ELF-1 (cell line): ENCODE results near the gene KCNJ3.

ENCODE experiments used
- DNase-seq: peaks from one replicate; pipeline ENCODE4 v3.0.0-alpha.2; 2016; ENCODE audit warnings: low read depth, low spot score

Gene KCNJ3, protein sequence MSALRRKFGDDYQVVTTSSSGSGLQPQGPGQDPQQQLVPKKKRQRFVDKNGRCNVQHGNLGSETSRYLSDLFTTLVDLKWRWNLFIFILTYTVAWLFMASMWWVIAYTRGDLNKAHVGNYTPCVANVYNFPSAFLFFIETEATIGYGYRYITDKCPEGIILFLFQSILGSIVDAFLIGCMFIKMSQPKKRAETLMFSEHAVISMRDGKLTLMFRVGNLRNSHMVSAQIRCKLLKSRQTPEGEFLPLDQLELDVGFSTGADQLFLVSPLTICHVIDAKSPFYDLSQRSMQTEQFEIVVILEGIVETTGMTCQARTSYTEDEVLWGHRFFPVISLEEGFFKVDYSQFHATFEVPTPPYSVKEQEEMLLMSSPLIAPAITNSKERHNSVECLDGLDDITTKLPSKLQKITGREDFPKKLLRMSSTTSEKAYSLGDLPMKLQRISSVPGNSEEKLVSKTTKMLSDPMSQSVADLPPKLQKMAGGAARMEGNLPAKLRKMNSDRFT

DNA sequence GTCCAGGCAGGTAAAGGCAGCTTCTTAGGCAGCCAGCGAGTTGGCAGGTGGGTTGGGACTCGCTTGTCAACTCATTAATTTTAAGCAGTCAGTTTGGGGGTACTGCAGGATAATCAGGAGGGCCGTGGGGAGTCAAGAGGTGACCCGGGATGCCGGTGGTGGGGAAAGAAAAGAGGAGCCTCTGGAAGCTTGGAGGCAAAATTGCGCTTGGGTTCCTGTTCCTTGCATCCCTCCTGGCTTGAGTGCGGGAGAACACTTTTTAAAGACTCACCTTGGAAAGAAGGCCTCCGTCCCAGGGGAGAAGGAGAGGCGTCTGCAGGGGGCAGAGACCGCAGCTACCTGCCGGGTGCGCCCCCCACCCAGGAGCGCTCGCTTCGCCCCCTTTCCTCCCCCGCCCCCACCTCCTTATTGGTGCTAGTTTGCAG, at the start of gene KCNJ3:
TSS of gene KCNJ3 (plus strand) at position 400 of the 425 bp plus-strand sequence. CDS start 81 bp downstream, outside the sequence.
- no peak for DNase-seq

DNA sequence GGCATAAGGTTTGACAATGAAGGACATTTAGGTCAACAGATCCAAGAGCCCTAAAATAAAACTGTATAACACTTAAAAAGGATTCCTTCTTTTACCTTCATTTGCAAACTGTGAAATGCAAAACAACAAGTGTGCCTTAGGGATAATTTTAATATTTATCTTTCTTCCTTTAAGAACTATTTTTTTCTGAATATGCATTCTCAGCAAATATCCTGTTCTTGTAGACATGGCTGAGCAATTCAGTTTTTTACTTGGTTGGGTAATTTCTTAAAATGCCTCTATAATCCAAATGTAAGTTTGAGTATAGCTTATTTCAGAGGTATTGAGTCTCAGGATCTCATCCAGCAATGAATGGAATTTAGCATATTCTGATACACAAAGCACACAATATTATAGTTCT, 43.0 kb upstream of the KCNJ3 start:
- DNase-seq: no peak

- DNase-seq: no peak
Measured at GRCh38 chr2:154658854-154659253, 39.6 kb upstream of the KCNJ3 start.

DNA sequence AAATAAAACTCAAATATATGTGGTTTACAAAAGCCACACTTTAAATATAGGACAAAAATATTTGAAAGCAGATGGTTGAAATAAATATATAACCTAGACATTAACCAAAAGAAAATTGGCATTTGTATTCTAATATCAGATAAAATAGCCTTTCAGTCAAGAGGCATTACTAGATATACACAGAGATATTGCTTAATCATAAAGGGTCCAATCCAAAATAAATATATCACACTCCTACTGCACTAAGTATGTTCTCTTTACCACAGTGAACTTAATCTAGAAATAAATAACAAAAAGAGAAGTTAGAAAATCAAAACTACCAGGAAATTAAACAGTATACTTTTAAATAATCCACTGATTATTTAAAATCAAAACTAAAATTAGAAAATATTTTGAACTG, 34.2 kb upstream of the KCNJ3 start:
- DNase-seq: no peak

- no peak for DNase-seq
Measured at GRCh38 chr2:154670083-154670482, 28.4 kb upstream of the KCNJ3 start.

- DNase-seq: no peak
Measured at GRCh38 chr2:154673694-154674093, 24.8 kb upstream of the KCNJ3 start.

- no peak for DNase-seq
Measured at GRCh38 chr2:154677401-154677800, 21.1 kb upstream of the KCNJ3 start.

- DNase-seq: no peak
Measured at GRCh38 chr2:154681741-154682140, 16.8 kb upstream of the KCNJ3 start.

- DNase-seq: no peak
Measured at GRCh38 chr2:154686162-154686561, 12.3 kb upstream of the KCNJ3 start.

- no peak for DNase-seq
Measured at GRCh38 chr2:154688373-154688772, 10.1 kb upstream of the KCNJ3 start.

DNA sequence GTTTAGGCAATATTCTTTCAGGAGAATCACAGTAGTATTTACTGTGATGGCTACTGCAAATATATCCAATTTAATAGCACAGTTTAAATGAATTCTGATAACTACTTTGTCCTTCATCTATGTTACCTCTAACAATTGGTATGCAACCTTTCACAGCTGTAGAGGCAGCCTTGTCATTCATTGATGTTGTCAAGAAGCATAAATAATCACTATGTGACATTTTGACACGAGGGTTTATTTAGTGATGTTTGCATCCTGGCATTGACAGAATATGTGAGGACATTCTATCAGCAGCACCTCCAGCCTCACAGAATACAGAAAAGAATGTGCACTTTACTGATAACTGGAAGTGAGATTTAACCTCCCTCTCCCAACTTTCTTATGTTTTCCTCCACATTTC, 9.3 kb upstream of the KCNJ3 start:
- no peak for DNase-seq

DNA sequence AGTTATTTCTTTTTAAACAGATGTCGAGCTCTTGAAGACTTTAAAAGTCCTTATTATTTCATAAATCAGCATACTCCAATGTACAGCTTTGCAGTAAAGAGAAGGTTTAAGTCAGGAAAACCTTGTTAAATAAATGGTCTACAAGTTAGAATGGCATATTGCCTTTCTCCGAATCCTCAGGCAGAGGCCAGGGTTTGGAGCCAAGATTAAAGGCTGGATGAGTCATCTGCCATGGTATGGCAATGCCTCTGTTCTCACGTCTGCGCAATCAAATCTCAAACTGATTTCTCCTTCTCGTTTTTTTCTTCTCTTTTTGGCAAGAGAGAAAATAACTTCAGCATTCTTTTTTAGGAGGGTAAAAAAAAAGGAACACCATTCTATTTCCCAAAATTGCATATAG, 5.6 kb upstream of the KCNJ3 start:
- no peak for DNase-seq

DNA sequence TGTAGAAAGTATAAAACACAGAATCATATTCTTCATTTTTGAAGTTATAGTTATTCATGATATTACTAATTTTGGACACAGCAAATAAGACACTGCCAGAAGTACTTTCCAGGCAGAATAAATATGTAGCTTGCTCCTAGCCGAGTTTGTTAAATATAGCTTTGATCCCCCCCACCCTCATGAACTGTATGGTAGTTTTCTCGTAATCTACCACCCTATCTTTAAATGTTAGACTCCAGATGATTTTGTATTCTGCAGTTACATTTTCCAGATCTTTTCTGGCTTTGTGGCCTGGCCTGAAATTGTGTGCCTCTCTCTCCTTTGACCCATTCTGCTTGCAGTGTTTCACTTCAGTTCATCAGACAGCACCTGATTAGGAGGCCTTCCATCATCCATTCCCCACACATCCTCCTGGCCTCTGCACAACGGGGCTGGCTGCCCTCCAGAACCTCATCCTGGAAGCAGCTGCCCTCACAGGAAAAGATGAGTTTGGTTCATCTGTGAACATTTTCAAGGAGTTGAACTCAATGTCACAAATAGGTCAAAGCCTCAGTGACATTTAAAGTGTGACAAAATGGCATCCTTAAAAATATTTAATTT, 4.7 kb upstream of the KCNJ3 start:
- no peak for DNase-seq

- DNase-seq: no peak
Measured at GRCh38 chr2:154694881-154695280, 3.6 kb upstream of the KCNJ3 start.

DNA sequence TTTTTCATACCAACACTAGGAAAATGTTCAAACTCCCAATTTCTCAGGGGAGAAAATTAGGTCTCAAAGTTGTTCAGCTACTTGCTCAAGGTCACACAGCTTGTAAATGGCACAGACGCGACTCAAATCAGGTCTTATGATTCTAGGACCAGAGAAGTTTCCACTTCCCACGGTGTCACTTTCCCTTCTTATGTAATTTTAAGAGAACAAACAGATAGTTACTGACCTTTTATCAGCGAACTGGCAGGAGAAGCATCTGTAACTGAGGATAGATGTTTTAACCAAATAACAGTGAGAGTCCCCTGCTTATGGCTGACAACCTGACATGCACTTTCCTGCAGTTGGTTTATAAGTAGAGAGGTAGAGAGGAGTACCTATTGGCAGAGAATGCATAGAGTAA, 2.1 kb upstream of the KCNJ3 start:
- no peak for DNase-seq

- DNase-seq: no peak
Measured at GRCh38 chr2:154696810-154697417, 1.6 kb upstream of the KCNJ3 start.

- DNase-seq: peak; percentile 64
Measured at GRCh38 chr2:154697418-154698252, 860 bp upstream of the KCNJ3 start.

DNA sequence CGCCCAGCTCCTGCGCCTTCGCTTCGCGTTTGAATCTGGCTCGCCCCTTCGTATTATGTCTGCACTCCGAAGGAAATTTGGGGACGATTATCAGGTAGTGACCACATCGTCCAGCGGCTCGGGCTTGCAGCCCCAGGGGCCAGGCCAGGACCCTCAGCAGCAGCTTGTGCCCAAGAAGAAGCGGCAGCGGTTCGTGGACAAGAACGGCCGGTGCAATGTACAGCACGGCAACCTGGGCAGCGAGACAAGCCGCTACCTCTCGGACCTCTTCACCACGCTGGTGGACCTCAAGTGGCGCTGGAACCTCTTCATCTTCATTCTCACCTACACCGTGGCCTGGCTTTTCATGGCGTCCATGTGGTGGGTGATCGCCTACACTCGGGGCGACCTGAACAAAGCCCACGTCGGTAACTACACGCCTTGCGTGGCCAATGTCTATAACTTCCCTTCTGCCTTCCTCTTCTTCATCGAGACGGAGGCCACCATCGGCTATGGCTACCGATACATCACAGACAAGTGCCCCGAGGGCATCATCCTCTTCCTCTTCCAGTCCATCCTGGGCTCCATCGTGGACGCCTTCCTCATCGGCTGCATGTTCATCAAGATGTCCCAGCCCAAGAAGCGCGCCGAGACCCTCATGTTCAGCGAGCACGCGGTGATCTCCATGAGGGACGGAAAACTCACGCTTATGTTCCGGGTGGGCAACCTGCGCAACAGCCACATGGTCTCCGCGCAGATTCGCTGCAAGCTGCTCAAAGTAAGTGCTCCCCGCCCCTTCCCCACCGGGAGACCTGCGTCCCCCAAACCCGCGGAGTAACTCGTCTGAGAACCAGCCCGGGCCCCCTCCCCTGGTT, 453 bp downstream of the KCNJ3 start:
- DNase-seq: peak; percentile 22

GRCh38 chr2:154699575-154699930, 1.1 kb downstream of the KCNJ3 start:
- peak; percentile 8 for DNase-seq

GRCh38 chr2:154700136-154700535, 1.6 kb downstream of the KCNJ3 start:
- DNase-seq: no peak

- no peak for DNase-seq
Measured at GRCh38 chr2:154704991-154705390, 6.5 kb downstream of the KCNJ3 start.
